Measurements from ENCODE around the gene ZIC4.

Gene ZIC4

DNA sequence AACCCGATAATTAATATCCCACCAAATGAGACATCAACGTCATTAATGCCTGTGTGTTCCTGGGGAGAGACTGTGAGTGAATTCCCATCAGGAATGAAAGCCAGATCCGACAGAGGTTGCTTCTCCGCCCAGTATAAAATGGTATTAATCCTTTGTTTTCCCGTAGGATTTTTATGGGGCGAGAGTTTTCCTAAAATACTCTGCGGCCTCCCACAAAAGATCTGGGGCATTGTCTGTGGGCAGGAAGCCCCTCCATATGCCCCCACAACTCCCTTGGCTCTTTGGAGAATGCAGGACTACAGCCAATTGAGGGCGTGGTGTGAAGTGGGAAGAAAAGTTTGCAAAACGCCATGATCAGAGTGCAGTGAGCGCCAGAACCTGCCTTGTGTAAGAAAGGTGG lies 26.7 kb downstream of the ZIC4 start:
- H3K4me1 ChIP-seq (ENCODE audit: control insufficient read depth in 1 of 2, insufficient read depth in 1 of 2, low read depth in 1 of 2, low read length in 1 of 2) = no peaks in the 10 kb centered on the region
- no peak overlapping the region for H3K4me3 ChIP-seq (ENCODE audit: low read depth in 1 of 2, low read length in 1 of 2)
- H3K9me3 ChIP-seq = no peaks in the 10 kb centered on the region
- H3K36me3 ChIP-seq = no peaks in the 10 kb centered on the region
- H3K27ac ChIP-seq = no peak overlapping the region
- peaks cover 100% of the 10 kb centered on the region for H3K27me3 ChIP-seq
- TF ChIP-seq, protein P1, sequence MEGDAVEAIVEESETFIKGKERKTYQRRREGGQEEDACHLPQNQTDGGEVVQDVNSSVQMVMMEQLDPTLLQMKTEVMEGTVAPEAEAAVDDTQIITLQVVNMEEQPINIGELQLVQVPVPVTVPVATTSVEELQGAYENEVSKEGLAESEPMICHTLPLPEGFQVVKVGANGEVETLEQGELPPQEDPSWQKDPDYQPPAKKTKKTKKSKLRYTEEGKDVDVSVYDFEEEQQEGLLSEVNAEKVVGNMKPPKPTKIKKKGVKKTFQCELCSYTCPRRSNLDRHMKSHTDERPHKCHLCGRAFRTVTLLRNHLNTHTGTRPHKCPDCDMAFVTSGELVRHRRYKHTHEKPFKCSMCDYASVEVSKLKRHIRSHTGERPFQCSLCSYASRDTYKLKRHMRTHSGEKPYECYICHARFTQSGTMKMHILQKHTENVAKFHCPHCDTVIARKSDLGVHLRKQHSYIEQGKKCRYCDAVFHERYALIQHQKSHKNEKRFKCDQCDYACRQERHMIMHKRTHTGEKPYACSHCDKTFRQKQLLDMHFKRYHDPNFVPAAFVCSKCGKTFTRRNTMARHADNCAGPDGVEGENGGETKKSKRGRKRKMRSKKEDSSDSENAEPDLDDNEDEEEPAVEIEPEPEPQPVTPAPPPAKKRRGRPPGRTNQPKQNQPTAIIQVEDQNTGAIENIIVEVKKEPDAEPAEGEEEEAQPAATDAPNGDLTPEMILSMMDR (IDR thresholded peaks at IDR 0.05) = no peak

DNA sequence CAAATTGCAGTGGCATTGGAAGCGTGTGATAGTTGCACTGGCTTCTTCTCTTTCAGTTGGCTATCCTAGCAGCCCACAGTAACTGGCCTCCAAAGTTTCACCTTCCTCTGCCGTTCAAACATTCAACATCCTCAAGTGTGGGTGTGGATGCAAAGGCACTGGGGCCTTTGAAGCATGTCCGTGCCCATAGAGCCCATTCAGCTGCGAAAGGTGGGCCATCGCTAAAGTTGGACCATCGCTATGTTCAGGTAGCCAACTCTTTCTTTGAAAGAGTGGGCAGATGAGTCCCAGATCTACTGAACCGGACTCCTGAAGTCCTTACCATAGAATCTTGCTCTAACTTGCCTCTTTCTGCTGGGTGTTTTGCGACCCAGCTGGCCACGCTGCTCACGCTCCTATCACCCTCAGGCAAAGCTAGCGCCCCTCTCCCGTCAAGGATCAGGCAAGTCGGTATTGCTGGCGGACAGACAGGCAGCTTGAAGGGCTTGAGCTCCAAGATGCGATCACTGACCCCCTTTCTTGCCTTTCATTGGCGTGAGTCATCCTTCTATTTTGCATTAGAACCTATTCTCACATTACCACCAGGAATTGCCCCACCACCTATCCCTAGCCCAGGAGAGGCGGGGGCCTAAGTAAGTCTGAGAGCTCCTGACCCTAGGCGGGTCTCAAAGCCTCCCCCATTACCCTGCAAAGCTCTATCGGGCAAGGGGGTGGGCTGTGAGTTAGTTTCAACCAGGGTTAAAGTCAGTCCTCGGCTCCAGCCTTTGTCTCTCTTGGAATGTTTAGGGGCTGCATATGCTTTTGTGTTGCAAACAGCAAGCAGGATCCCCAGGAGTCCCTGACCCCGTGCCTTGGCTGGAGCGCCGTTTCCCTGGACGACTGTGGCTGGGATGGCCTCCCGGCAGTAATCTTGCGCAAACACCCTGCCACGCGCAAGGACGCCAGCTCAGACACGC lies 28.7 kb downstream of the ZIC4 start:
- TF ChIP-seq, protein P1 (IDR thresholded peaks at IDR 0.05) = no peak
- H3K4me1 ChIP-seq (ENCODE audit: control insufficient read depth in 1 of 2, insufficient read depth in 1 of 2, low read depth in 1 of 2, low read length in 1 of 2) = no peaks in the 10 kb centered on the region
- H3K4me3 ChIP-seq (ENCODE audit: low read depth in 1 of 2, low read length in 1 of 2) = no peak overlapping the region
- H3K9me3 ChIP-seq = no peaks in the 10 kb centered on the region
- peaks cover 100% of the 10 kb centered on the region for H3K27me3 ChIP-seq
- no peak overlapping the region for H3K27ac ChIP-seq
- no peaks in the 10 kb centered on the region for H3K36me3 ChIP-seq

DNA sequence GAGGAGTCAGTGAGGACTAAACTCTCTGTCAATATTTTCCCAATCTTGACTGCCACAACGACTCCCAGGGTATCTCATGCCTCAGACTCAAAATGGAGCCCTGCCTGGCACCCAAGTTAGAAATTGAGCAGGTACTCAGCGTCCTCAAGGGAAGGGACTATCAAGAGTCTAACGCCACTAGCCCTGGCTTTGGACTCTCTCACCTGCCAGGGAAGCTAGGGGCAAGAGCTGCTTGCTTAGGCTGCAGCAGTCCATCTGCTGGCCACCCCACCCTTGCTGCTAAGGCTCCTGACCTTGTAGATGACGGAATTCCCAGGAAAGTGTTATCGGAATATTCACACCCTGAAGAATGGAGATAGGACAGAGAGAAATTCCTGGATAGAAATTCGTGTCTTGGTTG lies 33.0 kb downstream of the ZIC4 start:
- H3K27me3 ChIP-seq = peaks cover 100% of the 10 kb centered on the region
- TF ChIP-seq, protein P1 (IDR thresholded peaks at IDR 0.05) = no peak

DNA sequence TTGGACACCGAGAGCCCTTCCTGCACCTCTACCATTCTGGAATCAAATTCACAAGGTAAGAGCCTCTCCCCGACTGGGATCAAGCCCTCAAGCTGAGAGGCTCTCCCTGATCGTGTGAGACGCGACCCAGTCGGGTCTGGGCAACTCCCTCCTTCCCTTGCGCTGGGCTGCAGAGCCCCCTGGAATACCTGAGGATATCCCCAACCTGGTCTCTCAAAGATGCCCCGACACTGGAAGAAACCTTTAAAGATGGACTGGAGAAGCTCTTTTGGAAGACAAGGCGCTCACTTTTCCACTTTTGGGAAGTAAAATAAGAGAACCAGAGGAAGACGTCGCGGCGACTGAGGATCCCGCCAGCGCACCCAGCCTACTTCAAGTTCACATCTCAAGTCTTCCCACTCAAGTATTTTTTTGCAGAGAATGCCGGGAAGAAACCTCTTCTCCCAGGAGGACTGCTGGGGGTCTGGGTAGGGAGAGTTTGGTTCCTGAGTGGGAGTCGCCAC lies 33.8 kb downstream of the ZIC4 start:
- Histone ChIP-seq H3K4me1 (ENCODE audit: control insufficient read depth in 1 of 2, insufficient read depth in 1 of 2, low read depth in 1 of 2, low read length in 1 of 2) (no peaks in the 10 kb centered on the region), H3K9me3 (no peaks in the 10 kb centered on the region), H3K36me3 (no peaks in the 10 kb centered on the region), H3K4me3 (ENCODE audit: low read depth in 1 of 2, low read length in 1 of 2) (no peak overlapping the region), H3K27me3 (peaks cover 100% of the 10 kb centered on the region), H3K27ac (no peak overlapping the region)
- TF ChIP-seq, protein P1 (IDR thresholded peaks at IDR 0.05) = no peak

More for the DNA sequence above, 33.0 kb downstream of the ZIC4 start:
- Histone ChIP-seq H3K27ac (no peak overlapping the region), H3K9me3 (no peaks in the 10 kb centered on the region), H3K4me1 (ENCODE audit: control insufficient read depth in 1 of 2, insufficient read depth in 1 of 2, low read depth in 1 of 2, low read length in 1 of 2) (no peaks in the 10 kb centered on the region), H3K36me3 (no peaks in the 10 kb centered on the region), H3K4me3 (ENCODE audit: low read depth in 1 of 2, low read length in 1 of 2) (no peak overlapping the region)

DNA sequence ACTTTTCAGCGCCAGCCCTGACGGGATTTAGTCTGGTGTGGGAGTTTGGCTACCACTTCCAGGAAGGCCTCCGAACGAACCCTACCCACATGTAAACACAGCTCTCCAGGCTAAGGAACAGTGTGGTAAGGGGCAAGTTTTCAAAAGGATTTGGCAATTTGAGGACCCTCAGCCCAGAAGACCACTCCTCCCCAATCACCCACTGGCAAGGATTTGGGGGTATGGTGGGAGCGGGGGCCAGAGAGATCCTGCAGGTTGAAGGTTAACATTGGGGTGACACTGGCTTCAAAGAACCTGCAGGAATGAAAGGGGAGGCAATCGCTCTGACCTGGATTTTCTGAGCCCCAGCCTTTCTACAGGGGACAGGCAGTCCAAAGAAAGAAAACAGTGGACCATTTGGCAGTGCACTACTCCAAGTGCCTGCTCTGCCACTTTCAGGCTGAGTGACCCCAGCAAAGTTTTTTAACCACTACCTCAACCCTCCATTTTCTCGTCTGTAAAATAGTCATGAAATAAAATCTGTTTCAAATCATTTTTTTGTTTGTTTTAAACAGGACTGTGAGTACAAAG lies 34.5 kb downstream of the ZIC4 start:
- H3K9me3 ChIP-seq = no peaks in the 10 kb centered on the region
- TF ChIP-seq, protein P1 (IDR thresholded peaks at IDR 0.05) = no peak
- H3K27ac ChIP-seq = no peak overlapping the region
- H3K4me1 ChIP-seq (ENCODE audit: control insufficient read depth in 1 of 2, insufficient read depth in 1 of 2, low read depth in 1 of 2, low read length in 1 of 2) = no peaks in the 10 kb centered on the region
- peaks cover 100% of the 10 kb centered on the region for H3K27me3 ChIP-seq
- H3K36me3 ChIP-seq = no peaks in the 10 kb centered on the region
- H3K4me3 ChIP-seq (ENCODE audit: low read depth in 1 of 2, low read length in 1 of 2) = no peak overlapping the region
